ENCODE measurements around the gene ITIH1. TPM values are rescaled to one million over a fixed set of nuclear protein-coding genes. Genes with fewer than 3 reads are reported as not detected.

Gene ITIH1
- total RNA-seq, 3 donors from 2014 or later: 0.32 to 0.33 TPM; not detected in 1

DNA sequence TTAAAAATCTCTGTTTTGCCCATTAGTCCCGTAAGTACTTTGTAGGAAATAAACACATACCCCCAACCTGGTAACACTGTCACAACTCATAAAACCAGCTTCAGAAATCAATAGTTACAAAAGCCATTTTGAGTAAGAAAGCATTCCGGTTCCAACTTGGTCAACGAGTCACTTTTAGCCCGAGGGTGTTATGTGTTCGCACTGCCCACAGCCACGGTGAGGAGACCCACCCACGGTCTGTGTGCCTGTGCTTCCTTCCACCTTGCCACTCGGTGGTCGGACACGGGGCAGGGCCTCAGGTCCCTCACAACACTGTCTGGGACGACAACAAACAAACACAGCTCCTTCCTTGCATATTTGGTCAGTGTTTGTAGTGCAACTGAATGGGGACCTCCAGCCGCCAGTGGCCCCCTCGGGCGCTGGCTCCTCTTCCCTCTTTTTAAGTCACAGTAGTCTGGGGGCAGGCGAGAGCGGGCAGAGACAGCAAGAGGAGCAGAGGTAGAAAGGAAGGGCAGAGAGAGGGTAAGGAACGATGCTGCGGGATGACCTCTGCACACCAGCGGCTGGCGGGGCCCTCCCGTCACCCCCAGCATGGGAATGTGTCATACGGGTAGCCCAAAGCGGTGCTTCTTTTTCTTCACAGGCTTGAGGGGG, 62.6 kb downstream of the ITIH1 start:
- no peaks in the 10 kb centered on the region for H3K27me3 ChIP-seq
- intact Hi-C loops (cut with DNase I; ENCODE audit: low total_unique reads): no loop called here
- TF ChIP-seq CTCF (IDR thresholded peaks at IDR 0.05): no peak
- no peak for DNase-seq (ENCODE audit: low spot score in 2 of 2)
- H3K36me3 ChIP-seq: no peaks in the 10 kb centered on the region
- no peak overlapping the region for H3K27ac ChIP-seq
- no peaks in the 10 kb centered on the region for H3K4me1 ChIP-seq
- no peak overlapping the region for H3K4me3 ChIP-seq
- H3K9me3 ChIP-seq: no peaks in the 10 kb centered on the region

DNA sequence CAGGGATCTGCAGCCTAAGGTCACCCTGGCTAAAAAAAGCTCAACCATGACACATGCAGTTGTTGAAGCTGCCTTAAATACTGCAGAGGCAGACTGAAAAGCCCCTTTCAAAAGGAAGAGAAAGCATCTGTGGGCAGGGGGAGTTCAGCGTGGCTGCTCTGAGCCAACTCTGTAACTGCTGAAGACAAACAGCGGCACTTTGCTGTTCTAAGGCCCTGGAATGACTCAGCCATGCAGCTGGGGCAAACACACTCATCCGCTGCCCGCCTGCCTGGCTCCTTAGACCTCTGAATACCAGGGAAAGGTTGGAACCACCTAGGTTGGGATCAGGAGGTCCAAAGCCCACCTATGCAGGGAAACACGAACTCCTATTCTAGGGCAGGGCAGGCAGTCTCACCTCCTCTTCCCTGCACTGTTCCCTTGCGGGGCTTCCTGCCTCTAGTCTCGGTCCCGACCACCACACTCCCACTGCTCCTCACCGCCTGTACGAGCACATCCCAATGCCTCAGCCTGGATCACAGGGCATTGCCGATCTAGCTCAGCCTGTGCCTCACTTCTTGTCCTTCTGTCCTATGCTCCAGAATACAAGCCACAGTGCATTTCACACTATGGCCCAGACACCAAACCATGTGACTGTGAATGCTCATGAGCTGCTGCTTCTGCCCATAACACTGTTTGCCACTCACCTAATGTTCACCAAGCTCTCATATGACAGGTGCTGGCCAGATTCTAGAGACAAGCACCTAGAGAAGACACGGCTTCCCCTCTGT, 64.0 kb downstream of the ITIH1 start:
- Histone ChIP-seq H3K4me3 (no peak overlapping the region), H3K27me3 (no peaks in the 10 kb centered on the region), H3K27ac (no peak overlapping the region), H3K4me1 (no peaks in the 10 kb centered on the region), H3K9me3 (no peaks in the 10 kb centered on the region), H3K36me3 (no peaks in the 10 kb centered on the region)
- TF ChIP-seq POLR2A (IDR thresholded peaks at IDR 0.05) (no peak), POLR2AphosphoS5 (IDR thresholded peaks at IDR 0.05) (no peak), CTCF (IDR thresholded peaks at IDR 0.05) (no peak)
- intact Hi-C loops (cut with DNase I; ENCODE audit: low total_unique reads): no loop called here
- DNase-seq (ENCODE audit: low spot score in 2 of 2): no peak

Other genes with a start within 250 kb of the ITIH1 start
- 10 to 100 TPM; 26.5 to 35.7 (median 28.6) TPM for gene NT5DC2, start 243.7 kb upstream of the ITIH1 start, total RNA-seq
- gene UQCC5, start 241.0 kb upstream of the ITIH1 start, total RNA-seq: 10 to 100 TPM in 1 of 3 donors, 1 to 10 TPM in 2; 1.3 to 14.1 (median 1.8) TPM
- gene PBRM1, start 91.7 kb upstream of the ITIH1 start, total RNA-seq: 10 to 100 TPM; 81.0 to 98.7 (median 98.6) TPM
- 100 to 1,000 TPM in 2 of 3 donors, 10 to 100 TPM in 1; 57.3 to 137 (median 126) TPM for gene GNL3, start 91.6 kb upstream of the ITIH1 start, total RNA-seq
- gene GLT8D1, start 71.8 kb upstream of the ITIH1 start, total RNA-seq: 10 to 100 TPM; 44.5 to 65.7 (median 56.4) TPM
- 10 to 100 TPM; 77.1 to 90.2 (median 86.5) TPM for gene SPCS1, start 71.5 kb upstream of the ITIH1 start, total RNA-seq
- gene NEK4, start 6.7 kb upstream of the ITIH1 start, total RNA-seq: 10 to 100 TPM; 16.5 to 32.4 (median 30.0) TPM
- gene ITIH3, start 17.2 kb downstream of the ITIH1 start, total RNA-seq: 1 to 10 TPM in 1 of 3 donors, under 1 TPM in 2; 0.64 to 6.6 (median 0.88) TPM
- 1 to 10 TPM; 5.6 to 9.5 (median 5.8) TPM for gene ITIH4, start 53.1 kb downstream of the ITIH1 start, total RNA-seq
- 10 to 100 TPM in 1 of 3 donors, 1 to 10 TPM in 2; 5.9 to 13.0 (median 6.9) TPM for gene MUSTN1, start 57.4 kb downstream of the ITIH1 start, total RNA-seq
- 10 to 100 TPM; 14.0 to 18.7 (median 14.7) TPM for gene STIMATE, start 119.9 kb downstream of the ITIH1 start, total RNA-seq